ENCODE data around the gene DDAH1.

DNA sequence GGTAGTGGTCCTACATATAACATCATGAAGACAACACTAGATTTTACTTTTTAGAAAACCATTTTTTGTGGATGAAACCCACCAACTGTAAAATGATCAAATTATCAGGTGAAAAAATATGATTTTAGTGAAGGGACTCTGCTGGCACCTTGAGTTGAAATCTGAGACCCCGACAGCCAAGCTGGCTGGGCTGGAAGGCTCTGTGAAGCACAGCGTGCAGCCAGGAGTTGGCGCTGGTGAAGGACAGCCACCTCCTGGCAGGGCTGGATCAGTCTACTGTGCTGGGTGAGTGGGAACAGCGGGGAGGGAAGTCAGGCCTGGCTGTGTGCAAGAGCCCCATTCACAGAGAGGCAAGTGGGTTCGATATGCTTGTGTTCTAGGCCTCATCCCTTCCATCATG is 47.9 kb downstream of the DDAH1 start:
- TF ChIP-seq, protein P1, sequence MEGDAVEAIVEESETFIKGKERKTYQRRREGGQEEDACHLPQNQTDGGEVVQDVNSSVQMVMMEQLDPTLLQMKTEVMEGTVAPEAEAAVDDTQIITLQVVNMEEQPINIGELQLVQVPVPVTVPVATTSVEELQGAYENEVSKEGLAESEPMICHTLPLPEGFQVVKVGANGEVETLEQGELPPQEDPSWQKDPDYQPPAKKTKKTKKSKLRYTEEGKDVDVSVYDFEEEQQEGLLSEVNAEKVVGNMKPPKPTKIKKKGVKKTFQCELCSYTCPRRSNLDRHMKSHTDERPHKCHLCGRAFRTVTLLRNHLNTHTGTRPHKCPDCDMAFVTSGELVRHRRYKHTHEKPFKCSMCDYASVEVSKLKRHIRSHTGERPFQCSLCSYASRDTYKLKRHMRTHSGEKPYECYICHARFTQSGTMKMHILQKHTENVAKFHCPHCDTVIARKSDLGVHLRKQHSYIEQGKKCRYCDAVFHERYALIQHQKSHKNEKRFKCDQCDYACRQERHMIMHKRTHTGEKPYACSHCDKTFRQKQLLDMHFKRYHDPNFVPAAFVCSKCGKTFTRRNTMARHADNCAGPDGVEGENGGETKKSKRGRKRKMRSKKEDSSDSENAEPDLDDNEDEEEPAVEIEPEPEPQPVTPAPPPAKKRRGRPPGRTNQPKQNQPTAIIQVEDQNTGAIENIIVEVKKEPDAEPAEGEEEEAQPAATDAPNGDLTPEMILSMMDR (IDR thresholded peaks at IDR 0.05; ENCODE audit: insufficient read depth, low read length, poor library complexity, severe bottlenecking): no peak
- TF ChIP-seq EZH2phosphoT487 (conservative IDR thresholded peaks at IDR 0.05; ENCODE audit: low read length): no peak

Measured in SU-DHL-6 (cell line).